ENCODE data around the gene CDH5. TPM values are rescaled to one million over a fixed set of nuclear protein-coding genes. Genes with fewer than 3 reads are reported as not detected.

CDH5 gene
- total and polyA plus RNA-seq, 7 donors = 15.1 to 48.4 (median 22.2) TPM

GRCh38 chr16:66402591-66403230 is 36.2 kb downstream of the CDH5 start:
- intact Hi-C loops (cut with DNase I) = loop anchor here (10.0 kb wide), 2 partner anchors 202 to 352 kb away; partner anchors contain the start of genes CMTM3 (in 1 of the 2) and DYNC1LI2 (in 1 of the 2)
- TF ChIP-seq, protein P1, sequence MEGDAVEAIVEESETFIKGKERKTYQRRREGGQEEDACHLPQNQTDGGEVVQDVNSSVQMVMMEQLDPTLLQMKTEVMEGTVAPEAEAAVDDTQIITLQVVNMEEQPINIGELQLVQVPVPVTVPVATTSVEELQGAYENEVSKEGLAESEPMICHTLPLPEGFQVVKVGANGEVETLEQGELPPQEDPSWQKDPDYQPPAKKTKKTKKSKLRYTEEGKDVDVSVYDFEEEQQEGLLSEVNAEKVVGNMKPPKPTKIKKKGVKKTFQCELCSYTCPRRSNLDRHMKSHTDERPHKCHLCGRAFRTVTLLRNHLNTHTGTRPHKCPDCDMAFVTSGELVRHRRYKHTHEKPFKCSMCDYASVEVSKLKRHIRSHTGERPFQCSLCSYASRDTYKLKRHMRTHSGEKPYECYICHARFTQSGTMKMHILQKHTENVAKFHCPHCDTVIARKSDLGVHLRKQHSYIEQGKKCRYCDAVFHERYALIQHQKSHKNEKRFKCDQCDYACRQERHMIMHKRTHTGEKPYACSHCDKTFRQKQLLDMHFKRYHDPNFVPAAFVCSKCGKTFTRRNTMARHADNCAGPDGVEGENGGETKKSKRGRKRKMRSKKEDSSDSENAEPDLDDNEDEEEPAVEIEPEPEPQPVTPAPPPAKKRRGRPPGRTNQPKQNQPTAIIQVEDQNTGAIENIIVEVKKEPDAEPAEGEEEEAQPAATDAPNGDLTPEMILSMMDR (IDR thresholded peaks at IDR 0.05) = no peak
- ATAC-seq (no peak), DNase-seq (no peak)
- Histone ChIP-seq H3K9me3 (no peaks in the 10 kb centered on the region), H3K36me3 (ENCODE audit: insufficient read depth in 1 of 2, low read depth in 1 of 2) (peaks cover 0 to 15% of the 10 kb centered on the region in 2 donors), H3K27ac (no peak overlapping the region), H3K4me1 (no peaks in the 10 kb centered on the region), H3K4me3 (no peak overlapping the region), H3K27me3 (ENCODE audit: insufficient read depth in 3 of 3, low read length in 2 of 3) (peaks cover 0 to 19% (median 0%) of the 10 kb centered on the region in 3 donors)
- 71 to 82% (median 71%) methylated on average over 51 to 61 of the region's 61 CpGs for WGBS, 3 donors

GRCh38 chr16:66403531-66404145 is 37.1 kb downstream of the CDH5 start:
- ATAC-seq = no peak
- Histone ChIP-seq H3K27ac (no peak overlapping the region), H3K9me3 (no peaks in the 10 kb centered on the region), H3K27me3 (ENCODE audit: insufficient read depth in 3 of 3, low read length in 2 of 3) (peaks cover 0 to 19% (median 0%) of the 10 kb centered on the region in 3 donors), H3K4me3 (no peak overlapping the region), H3K36me3 (ENCODE audit: insufficient read depth in 1 of 2, low read depth in 1 of 2) (peaks cover 0 to 11% of the 10 kb centered on the region in 2 donors), H3K4me1 (no peaks in the 10 kb centered on the region)
- WGBS, 3 donors = 72 to 80% (median 78%) methylated on average over 5 of the region's 5 CpGs
- no peak for DNase-seq
- intact Hi-C loops (cut with DNase I) = loop anchor here (10.0 kb wide), 2 partner anchors 201 to 351 kb away; partner anchors contain the start of genes CMTM3 (in 1 of the 2) and DYNC1LI2 (in 1 of the 2)
- TF ChIP-seq, protein P1 (IDR thresholded peaks at IDR 0.05) = no peak

DNA sequence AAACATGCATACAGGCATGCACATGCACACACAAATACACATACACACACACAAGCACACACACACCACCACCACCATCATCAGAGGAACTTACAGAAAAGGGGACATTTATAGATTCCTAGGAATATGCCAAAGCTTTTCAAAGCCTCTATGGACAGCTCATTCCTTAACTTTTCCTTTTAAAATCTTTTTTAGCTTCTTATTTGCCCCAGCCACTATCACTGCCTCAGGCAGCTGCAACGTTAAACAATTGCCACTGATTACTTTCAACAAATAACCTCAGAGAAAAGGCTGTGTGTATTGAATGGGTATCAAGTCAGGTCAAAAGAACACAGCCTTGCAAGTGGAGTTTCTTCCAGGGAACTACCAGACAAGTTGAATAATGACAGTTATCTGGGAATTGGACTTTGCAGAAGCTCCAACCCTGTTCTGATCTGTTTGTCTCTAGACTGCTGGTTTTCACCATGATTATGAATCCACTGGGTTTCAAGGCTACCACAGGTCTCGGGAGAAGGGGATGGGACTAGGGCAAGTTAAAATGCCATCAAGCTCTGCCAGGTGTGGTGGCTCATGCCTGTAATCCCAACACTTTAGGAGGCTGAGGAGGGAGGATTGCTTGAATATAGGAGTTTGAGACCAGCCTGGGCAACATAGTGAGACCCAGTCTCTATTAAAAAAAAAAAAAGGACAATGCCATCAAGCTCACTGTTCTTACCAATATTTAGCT is 38.7 kb downstream of the CDH5 start:
- no peak overlapping the region for H3K4me3 ChIP-seq
- TF ChIP-seq, protein P1 (IDR thresholded peaks at IDR 0.05) = no peak
- intact Hi-C loops (cut with DNase I) = loop anchor here (5.0 to 10.0 kb wide), 5 partner anchors 77 to 467 kb away; partner anchors contain the start of genes CMTM3 (in 1 of the 2) and DYNC1LI2 (in 1 of the 2)
- no peak for ATAC-seq
- DNase-seq = no peak
- 78 to 84% (median 82%) methylated on average over 2 of the region's 2 CpGs for WGBS, 3 donors
- no peaks in the 10 kb centered on the region for H3K9me3 ChIP-seq
- peaks cover 0 to 6% of the 10 kb centered on the region in 2 donors for H3K36me3 ChIP-seq (ENCODE audit: insufficient read depth in 1 of 2, low read depth in 1 of 2)
- H3K27ac ChIP-seq = no peak overlapping the region
- H3K27me3 ChIP-seq (ENCODE audit: insufficient read depth in 3 of 3, low read length in 2 of 3) = peaks cover 0 to 19% (median 0%) of the 10 kb centered on the region in 3 donors
- no peaks in the 10 kb centered on the region for H3K4me1 ChIP-seq

- peak; percentile 85 to 91 for DNase-seq
- 0 to 1% (median 1%) methylated on average over 34 to 35 of the region's 35 CpGs for WGBS, 3 donors
- Histone ChIP-seq H3K9me3 (no peaks in the 10 kb centered on the region), H3K4me3 (peak overlapping the region; percentile 64), H3K27me3 (ENCODE audit: insufficient read depth in 3 of 3, low read length in 2 of 3) (peaks cover 0 to 16% (median 0%) of the 10 kb centered on the region in 3 donors), H3K36me3 (ENCODE audit: insufficient read depth in 1 of 2, low read depth in 1 of 2) (no peaks in the 10 kb centered on the region), H3K27ac (no peak overlapping the region), H3K4me1 (no peaks in the 10 kb centered on the region)
- intact Hi-C loops (cut with DNase I) = loop anchor here (1.0 to 10.0 kb wide), 7 partner anchors 76 to 466 kb away; partner anchors contain the start of genes CMTM3 (in 1 of the 2) and DYNC1LI2 (in 1 of the 2)
- TF ChIP-seq, protein P1 (IDR thresholded peaks at IDR 0.05) = peak; percentile 89
- peak; percentile 88 to 97 (median 91) for ATAC-seq
These were observed 40.2 kb downstream of the CDH5 start for GRCh38 chr16:66406534-66407221.
